ENCODE data around the gene CCDC167.

DNA sequence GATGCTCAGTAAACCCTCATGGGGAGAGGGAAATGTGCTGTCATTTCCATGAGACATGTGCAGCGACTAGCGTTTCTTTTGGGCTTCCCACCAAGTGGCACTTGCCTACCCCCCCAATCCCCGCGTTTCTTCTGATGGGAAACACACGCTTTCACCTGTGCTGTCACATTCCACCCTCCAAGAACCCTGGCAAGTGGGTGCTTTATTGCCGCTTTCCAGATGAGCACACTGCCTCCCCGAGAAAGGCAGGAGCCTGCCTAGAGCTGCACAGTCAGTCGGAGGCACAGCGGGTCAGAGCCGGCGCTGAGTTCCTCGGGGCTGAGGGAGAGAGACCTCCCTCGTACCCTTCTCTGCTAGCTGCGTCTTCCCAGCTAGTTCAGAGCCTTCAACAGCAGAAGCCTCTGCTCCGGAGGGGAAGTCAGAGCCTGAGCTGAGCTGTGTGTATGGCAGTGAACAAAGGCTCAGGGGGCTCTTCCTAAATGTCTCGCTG lies 12.3 kb upstream of the CCDC167 start:
- no peak for TF ChIP-seq POLR2A (IDR thresholded peaks at IDR 0.05)
- TF ChIP-seq, protein P1, sequence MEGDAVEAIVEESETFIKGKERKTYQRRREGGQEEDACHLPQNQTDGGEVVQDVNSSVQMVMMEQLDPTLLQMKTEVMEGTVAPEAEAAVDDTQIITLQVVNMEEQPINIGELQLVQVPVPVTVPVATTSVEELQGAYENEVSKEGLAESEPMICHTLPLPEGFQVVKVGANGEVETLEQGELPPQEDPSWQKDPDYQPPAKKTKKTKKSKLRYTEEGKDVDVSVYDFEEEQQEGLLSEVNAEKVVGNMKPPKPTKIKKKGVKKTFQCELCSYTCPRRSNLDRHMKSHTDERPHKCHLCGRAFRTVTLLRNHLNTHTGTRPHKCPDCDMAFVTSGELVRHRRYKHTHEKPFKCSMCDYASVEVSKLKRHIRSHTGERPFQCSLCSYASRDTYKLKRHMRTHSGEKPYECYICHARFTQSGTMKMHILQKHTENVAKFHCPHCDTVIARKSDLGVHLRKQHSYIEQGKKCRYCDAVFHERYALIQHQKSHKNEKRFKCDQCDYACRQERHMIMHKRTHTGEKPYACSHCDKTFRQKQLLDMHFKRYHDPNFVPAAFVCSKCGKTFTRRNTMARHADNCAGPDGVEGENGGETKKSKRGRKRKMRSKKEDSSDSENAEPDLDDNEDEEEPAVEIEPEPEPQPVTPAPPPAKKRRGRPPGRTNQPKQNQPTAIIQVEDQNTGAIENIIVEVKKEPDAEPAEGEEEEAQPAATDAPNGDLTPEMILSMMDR (IDR thresholded peaks at IDR 0.05): no peak

All from esophagus squamous epithelium (tissue), 4 donors.